ENCODE data around the gene GGA2.
"Not testable (repeated sequence)": the region's sequence is repeated elsewhere in the genome, so short reads cannot be mapped to it uniquely, and the experiment has no call there.

The GGA2 gene

GRCh38 chr16:23510164-23510914, at the start of gene GGA2:
Gene GGA2 (minus strand): TSS chr16:23510494. CDS start chr16:23510411, 83 bp downstream.
- peaks cover 17% of the 10 kb centered on the region for H3K36me3 Mint-ChIP-seq (ENCODE audit: low read depth)
- H3K4me1 Mint-ChIP-seq (ENCODE audit: low read depth) = peaks cover 40% of the 10 kb centered on the region
- H3K27ac Mint-ChIP-seq = peak within 1 kb of the TSS; percentile 92
- peaks cover 5% of the 10 kb centered on the region for H3K9me3 Mint-ChIP-seq
- no peaks in the 10 kb centered on the region for H3K27me3 Mint-ChIP-seq (ENCODE audit: low read depth)
- H3K4me3 Mint-ChIP-seq = peak within 1 kb of the TSS; percentile 95

- H3K4me1 Mint-ChIP-seq (ENCODE audit: low read depth) = peaks cover 23% of the 10 kb centered on the region
- no peaks in the 10 kb centered on the region for H3K9me3 Mint-ChIP-seq
- H3K27ac Mint-ChIP-seq = peak overlapping the region; percentile 89
- no peaks in the 10 kb centered on the region for H3K27me3 Mint-ChIP-seq (ENCODE audit: low read depth)
- peaks cover 26% of the 10 kb centered on the region for H3K36me3 Mint-ChIP-seq (ENCODE audit: low read depth)
- peak overlapping the region; percentile 91 for H3K4me3 Mint-ChIP-seq
Observed at GRCh38 chr16:23557779-23558702, 47.7 kb upstream of the GGA2 start.

DNA sequence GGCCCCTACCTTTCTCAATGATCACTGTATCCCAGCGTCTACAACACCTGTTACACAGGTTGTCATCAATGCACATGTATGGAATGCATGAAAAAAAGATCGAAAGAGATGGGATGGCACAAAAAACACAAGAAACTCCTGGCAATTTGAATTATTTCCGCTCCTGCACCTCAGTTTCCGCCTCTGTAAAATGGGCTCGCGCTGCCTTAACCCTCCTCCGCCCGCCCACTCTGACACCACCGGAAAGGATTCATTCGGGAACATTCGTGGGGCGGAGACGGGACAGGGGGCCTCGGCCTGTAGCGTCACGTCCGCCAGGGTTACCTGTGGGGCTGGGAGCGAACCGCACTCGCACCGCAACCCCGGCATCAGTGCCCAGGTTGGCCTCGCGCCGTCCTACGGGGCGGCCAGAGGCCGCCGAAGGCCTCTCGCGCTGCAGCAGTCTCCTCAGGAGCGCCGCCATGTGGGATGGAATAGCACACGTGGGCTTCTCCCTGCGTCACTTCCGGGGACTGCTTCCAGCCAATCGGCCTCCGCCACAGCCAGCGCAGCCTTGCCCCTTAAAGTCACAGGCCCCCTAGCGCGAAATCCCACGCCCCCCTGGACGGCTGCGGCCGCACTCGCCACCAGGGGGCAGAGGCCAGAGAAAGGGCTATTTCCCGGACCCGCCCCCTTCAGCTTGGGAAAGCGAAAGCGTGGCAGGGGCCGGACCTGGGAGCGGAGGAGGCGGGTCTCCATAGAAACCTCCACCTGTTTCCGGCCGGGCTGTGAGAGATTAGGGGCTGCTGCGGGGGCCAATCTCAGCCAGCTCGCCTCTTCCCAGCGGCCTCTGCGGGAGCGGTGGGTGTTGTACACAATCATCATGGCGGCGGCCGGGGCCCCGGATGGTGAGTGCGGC, 46.8 kb upstream of the GGA2 start, which contains the start of the genes EARS2 and UBFD1:
Gene EARS2, minus strand, starts transcription at position 470 of the 898 bp plus-strand sequence. Its CDS starts 7 bp downstream, at position 463.
Gene UBFD1, plus strand, starts transcription at position 847 of the 898 bp plus-strand sequence. Its CDS starts 16 bp downstream, at position 863.
- Mint-ChIP-seq H3K27me3 (ENCODE audit: low read depth) (no peaks in the 10 kb centered on the region), H3K36me3 (ENCODE audit: low read depth) (peaks cover 18% of the 10 kb centered on the region), H3K4me1 (ENCODE audit: low read depth) (peaks cover 23% of the 10 kb centered on the region), H3K27ac (peak within 1 kb of the TSS; percentile 89), H3K4me3 (peak within 1 kb of the TSS; percentile 91), H3K9me3 (no peaks in the 10 kb centered on the region)

DNA sequence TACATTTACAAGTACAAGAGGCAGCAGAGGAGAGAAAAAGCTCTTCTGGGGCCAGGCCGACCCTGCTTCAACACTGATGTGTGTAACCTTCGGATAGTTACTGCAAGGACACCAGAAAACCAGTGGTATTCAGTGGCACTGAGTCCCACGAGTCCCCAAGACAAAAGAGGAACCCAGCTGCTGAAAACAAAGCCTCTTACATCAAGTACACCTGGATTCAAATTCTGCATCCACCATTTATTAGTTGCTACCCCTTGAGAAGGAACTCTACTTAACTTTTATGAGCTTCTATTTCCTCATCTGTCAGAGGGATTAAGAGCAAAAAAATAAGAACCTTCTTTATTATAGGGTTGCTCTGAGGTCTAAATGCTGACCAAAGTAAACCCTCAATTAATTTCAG, 44.2 kb upstream of the GGA2 start:
- no peaks in the 10 kb centered on the region for H3K9me3 Mint-ChIP-seq
- H3K4me3 Mint-ChIP-seq = no peak overlapping the region
- H3K4me1 Mint-ChIP-seq (ENCODE audit: low read depth) = peaks cover 13% of the 10 kb centered on the region
- no peaks in the 10 kb centered on the region for H3K27me3 Mint-ChIP-seq (ENCODE audit: low read depth)
- peaks cover 15% of the 10 kb centered on the region for H3K36me3 Mint-ChIP-seq (ENCODE audit: low read depth)
- no peak overlapping the region for H3K27ac Mint-ChIP-seq

DNA sequence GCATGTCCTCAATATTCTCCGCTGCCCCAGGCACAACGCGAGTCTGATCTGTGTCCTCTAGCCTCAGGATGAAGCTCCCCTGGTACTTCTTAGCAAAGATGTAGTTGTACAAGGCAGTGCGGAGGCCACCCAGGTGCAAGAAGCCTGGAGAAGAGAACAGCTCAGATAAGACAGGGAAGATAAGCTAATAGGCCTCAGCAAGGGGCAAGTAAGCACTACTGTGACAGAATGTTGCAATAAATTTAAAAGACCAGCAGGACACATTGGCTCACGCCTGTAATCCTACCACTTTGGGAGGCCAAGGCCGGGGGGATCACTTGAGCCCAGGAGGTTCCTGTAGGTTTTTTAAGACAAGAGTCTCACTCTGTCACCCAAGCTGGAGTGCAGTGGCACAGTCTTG, 41.9 kb upstream of the GGA2 start:
- no peaks in the 10 kb centered on the region for H3K9me3 Mint-ChIP-seq
- H3K27ac Mint-ChIP-seq = no peak overlapping the region
- H3K36me3 Mint-ChIP-seq (ENCODE audit: low read depth) = peaks cover 14% of the 10 kb centered on the region
- H3K4me1 Mint-ChIP-seq (ENCODE audit: low read depth) = peaks cover 10% of the 10 kb centered on the region
- no peak overlapping the region for H3K4me3 Mint-ChIP-seq
- H3K27me3 Mint-ChIP-seq (ENCODE audit: low read depth) = no peaks in the 10 kb centered on the region

DNA sequence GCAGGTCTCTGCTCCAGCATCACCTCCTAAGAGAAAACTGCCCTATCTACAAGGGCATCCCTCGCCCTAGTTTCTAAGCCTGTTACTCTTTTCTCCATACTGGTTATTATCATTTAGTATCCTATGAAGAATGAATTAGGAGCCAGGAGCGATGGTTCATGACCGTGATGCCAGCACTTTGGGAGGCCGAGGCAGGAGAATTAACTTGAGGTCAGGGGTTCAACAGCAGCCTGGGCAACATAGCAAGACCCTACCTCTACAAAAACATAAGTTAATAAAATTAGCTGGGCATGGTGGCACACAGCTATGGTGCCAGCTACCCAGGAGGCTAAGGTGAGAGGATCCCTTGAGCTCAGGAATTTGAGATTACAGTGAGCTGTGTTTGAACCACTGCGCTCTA, 39.6 kb upstream of the GGA2 start:
- Mint-ChIP-seq H3K9me3 (no peaks in the 10 kb centered on the region), H3K4me1 (ENCODE audit: low read depth) (peaks cover 3% of the 10 kb centered on the region), H3K27ac (no peak overlapping the region), H3K4me3 (no peak overlapping the region), H3K27me3 (ENCODE audit: low read depth) (no peaks in the 10 kb centered on the region), H3K36me3 (ENCODE audit: low read depth) (peaks cover 18% of the 10 kb centered on the region)

DNA sequence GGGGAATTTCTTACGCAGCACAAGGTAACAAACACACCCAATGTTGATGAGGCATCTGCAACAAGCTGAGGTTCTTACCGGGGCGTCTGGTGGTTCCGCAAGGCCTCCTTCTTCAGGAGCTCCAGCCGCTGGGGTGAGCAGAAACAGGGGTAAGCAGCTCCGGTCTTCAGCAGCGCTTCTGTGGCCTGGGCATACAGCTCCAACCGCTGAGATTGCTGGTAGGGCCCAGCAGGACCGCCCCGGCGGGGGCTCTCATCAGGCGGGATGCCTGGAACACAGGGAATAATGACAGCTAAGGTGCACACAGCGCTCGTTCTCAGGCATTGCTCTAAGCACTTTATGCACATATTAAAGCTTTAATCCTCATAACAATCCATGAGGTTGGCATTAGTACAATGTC, 34.1 kb upstream of the GGA2 start:
- H3K27ac Mint-ChIP-seq = no peak overlapping the region
- no peak overlapping the region for H3K4me3 Mint-ChIP-seq
- H3K27me3 Mint-ChIP-seq (ENCODE audit: low read depth) = no peaks in the 10 kb centered on the region
- H3K9me3 Mint-ChIP-seq = no peaks in the 10 kb centered on the region
- H3K36me3 Mint-ChIP-seq (ENCODE audit: low read depth) = peaks cover 11% of the 10 kb centered on the region
- H3K4me1 Mint-ChIP-seq (ENCODE audit: low read depth) = peaks cover 1% of the 10 kb centered on the region

DNA sequence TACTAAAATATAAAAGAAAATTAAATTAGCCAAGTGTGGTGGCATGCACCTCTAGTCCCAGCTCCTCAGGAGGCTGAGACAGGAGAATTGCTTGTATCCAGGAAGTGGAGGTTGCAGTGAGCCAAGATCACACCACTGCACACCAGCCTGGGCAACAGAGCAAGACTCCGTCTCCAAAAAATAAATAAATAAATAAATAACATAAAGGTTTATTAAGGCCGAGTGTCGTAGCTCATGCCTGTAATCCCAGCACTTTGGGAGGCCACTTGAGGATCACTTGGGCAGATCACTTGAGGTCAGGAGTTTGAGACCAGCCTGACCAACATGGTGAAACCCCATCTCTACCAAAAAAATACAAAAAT, 30.5 kb upstream of the GGA2 start:
- not testable (repeated sequence) for H3K9me3 Mint-ChIP-seq; H3K27ac Mint-ChIP-seq; H3K27me3 Mint-ChIP-seq (ENCODE audit: low read depth); H3K4me1 Mint-ChIP-seq (ENCODE audit: low read depth); H3K4me3 Mint-ChIP-seq; H3K36me3 Mint-ChIP-seq (ENCODE audit: low read depth)

DNA sequence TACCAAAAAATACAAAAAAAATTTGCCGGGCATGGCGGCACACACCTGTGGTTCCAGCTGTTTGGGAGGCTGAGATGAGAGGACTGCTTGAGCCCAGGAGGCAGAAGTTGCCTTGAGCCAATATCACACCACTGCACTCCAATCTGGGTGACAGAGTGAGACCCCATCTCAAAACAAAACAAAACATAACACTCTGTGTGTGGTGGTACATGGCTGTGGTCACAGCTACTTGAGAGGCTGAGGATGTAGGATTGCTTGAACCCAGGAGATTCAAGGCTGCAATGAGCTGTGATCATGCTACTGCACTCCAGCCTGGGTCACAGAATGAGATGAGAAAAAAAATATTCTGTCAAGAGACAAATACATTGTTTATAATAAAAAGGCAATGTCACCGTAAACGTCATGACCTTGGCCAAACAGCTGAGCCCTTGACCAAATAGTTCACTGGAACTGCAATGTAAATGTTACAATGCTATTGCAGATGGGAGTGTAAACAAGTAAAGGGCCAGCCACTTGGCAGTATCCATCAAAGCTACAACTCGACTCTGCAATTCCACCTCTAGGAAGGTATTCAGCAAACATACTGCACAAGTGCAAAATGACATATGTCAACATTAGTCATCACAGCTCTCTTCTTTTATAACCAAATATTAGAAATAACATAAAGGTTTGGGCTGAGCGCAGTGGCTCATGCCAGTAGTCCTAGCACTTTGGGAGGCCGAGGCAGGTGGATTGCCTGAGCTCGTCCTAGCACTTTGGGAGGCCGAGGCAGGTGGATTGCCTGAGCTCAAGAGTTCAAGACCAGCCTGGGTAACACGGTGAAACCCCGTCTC, 29.9 kb upstream of the GGA2 start:
- H3K9me3 Mint-ChIP-seq = no peaks in the 10 kb centered on the region

GRCh38 chr16:23538919-23539278, 28.6 kb upstream of the GGA2 start:
- Mint-ChIP-seq H3K27me3 (ENCODE audit: low read depth) (no peaks in the 10 kb centered on the region), H3K27ac (no peak overlapping the region), H3K9me3 (no peaks in the 10 kb centered on the region), H3K4me1 (ENCODE audit: low read depth) (no peaks in the 10 kb centered on the region), H3K4me3 (no peak overlapping the region), H3K36me3 (ENCODE audit: low read depth) (peaks cover 7% of the 10 kb centered on the region)

More for the DNA sequence above, 29.9 kb upstream of the GGA2 start:
- no peak overlapping the region for H3K4me3 Mint-ChIP-seq
- H3K27me3 Mint-ChIP-seq (ENCODE audit: low read depth) = no peaks in the 10 kb centered on the region
- H3K27ac Mint-ChIP-seq = no peak overlapping the region
- H3K36me3 Mint-ChIP-seq (ENCODE audit: low read depth) = peaks cover 3% of the 10 kb centered on the region
- no peaks in the 10 kb centered on the region for H3K4me1 Mint-ChIP-seq (ENCODE audit: low read depth)

DNA sequence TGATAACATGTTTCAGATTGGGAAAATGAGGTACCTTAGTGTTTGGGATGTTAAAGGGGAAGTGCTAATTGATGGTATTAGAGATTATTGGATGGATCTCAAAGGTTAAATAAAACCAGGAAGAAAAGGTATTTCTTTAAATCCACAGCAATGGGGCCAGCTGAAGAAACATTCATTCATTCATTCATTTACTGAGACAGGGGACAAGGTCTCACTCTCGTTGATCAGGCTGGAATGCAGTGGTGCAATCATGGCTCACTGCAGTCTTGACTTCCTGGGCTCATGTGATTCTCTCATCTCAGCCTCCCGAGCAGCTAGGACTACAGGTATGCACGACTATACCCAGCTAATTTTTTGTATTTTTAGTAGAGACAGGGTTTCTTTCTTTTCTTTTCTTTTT, 27.1 kb upstream of the GGA2 start:
- Mint-ChIP-seq H3K9me3 (no peaks in the 10 kb centered on the region), H3K4me3 (no peak overlapping the region), H3K4me1 (ENCODE audit: low read depth) (no peaks in the 10 kb centered on the region), H3K27ac (no peak overlapping the region), H3K36me3 (ENCODE audit: low read depth) (peaks cover 7% of the 10 kb centered on the region), H3K27me3 (ENCODE audit: low read depth) (no peaks in the 10 kb centered on the region)

DNA sequence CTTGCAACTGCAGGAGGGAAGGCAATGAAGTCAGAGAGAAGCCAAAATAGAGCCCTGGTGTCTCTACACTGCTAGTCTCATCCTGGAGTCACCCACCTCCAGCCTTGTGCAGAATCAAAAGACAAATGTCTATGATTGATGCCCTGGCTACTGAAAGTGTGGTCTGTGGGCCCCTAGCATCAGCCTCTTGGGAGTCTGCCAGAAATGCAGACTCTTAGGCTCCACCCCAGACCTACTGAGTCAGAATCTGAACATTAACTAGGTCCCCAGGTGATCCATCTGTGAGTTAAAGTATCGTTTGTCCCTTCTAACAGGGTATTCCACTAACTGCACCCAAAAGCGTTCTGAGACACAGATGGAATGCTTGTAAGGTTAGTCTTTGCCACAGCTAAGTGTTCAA, 25.6 kb upstream of the GGA2 start:
- Mint-ChIP-seq H3K9me3 (no peaks in the 10 kb centered on the region), H3K27ac (no peak overlapping the region), H3K27me3 (ENCODE audit: low read depth) (no peaks in the 10 kb centered on the region), H3K36me3 (ENCODE audit: low read depth) (peaks cover 4% of the 10 kb centered on the region), H3K4me3 (no peak overlapping the region), H3K4me1 (ENCODE audit: low read depth) (no peaks in the 10 kb centered on the region)

Data from T-helper 1 cell treated with Interleukin-12 subunit alpha and Interleukin-12 subunit beta and Interleukin-4 antibody, amounts not matched to agents 30 μg/mL and 1 μg/mL, for 36 hours (primary cell).